ENCODE data around the gene HIVEP1.

Gene HIVEP1

DNA sequence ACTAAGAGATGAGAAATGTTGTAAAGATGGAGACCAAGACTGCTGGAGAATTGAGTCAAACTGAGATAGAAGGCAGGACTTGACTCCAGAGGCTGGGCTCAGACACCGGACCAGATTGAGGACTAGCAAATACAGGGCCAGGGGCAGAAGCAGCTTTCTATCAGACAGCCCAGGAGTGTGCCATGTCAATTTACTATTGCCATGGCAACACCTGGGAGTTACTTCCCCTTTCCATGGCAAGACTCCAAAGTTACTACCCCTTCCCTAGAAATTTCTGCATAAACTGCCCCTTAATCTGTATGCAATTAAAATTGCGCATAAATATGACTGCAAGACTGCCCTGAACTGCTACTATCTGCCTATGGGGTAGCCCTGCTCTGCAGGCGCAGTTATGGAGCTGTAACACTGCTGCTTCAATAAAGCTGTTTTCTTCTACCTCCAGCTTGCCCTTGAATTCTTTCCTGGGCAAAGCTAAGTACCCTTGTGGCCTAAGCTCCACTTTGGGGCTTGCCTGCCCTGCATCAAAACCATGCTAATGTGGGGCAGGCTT is 188.0 kb downstream of the HIVEP1 start:
- DNase-seq = no peak

DNA sequence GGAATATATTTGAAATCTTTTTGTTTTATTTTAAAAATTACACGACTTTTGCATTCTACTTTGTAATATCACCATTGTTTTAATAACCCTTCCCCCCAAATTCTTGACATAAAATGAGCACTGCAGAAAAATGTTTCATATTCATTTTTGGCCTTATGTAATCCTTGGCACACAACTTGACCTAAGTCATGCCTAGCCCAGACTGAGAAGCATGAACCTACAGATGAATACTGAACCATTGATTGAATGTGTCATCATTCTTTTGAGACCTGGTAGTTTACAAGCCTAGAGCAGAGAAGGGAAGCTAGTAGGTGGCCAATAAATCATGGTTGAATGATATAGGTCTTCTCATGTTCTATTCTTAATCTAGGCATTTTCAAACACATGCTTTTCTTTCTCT is 188.6 kb downstream of the HIVEP1 start:
- no peak for DNase-seq

DNA sequence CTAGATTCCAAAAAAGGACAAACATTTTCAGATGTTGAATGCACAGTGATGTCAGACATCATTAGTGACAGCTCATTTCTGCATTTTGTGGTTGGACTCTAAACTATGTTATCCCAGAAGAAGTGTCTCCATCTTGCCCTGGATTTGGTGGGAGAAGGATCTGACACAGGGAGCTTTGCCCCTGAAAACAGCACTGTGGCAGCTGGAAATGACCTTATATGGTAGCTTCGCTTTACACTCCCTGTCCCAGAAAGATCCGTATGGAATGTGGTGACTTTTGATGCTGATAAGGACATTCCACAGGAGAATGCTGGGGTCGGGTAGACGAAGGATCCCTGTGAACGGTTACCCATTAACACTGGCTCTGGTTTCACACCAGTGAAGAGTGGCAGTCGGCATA is 190.9 kb downstream of the HIVEP1 start:
- no peak for DNase-seq

DNA sequence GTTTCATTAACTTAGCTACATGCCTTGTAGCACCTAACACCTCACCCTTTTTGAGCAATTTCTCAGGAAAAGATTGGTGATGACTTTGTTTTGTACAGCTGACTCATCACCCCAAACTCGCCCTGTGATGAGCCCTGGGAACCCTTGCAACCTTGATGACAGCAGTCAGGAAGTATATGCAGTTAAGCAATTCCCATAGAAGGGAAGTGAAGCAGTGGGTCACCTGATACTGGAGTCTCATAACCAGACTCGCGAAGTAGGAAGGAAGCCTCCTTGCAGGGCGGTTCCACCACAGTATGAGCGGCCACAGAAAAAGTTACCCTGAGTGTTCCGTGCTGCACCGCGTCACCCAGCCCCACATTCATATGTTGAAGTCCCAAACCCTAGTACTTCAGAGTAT is 196.1 kb downstream of the HIVEP1 start:
- no peak for DNase-seq

DNA sequence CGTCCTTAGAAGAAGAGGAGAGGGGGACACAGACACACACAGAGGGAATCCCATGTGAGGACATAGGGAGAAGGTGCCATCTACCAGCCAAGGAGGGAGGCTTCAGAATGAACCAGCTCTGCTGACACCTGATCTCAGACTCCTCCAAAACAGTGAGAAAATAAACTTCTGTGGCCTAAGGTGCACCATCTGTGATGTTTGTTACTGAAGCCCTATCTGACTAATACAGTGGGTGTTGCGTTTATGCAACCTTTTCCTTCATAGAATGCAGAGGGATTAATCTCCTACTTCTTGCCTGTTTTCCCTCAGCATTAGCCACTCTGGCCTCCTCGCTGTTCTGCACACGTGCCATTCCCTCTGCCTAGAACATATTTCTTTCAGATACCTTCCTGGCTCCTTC is 196.6 kb downstream of the HIVEP1 start:
- DNase-seq = no peak

Measured in NCI-H1436 (cell line).